K562 (cell line): Measurements from ENCODE around the gene ATP6V1G2. TPM values are rescaled to one million over a fixed set of nuclear protein-coding genes. Genes with fewer than 3 reads are reported as not detected.
"Not testable (repeated sequence)": the region's sequence is repeated elsewhere in the genome, so short reads cannot be mapped to it uniquely, and the experiment has no call there.

Source experiments
- ATAC-seq: fragments of 200-7000 bp; cut with Tn5 transposase; 3 replicates; pipeline ENCODE4 v1.9.1; 2020; ENCODE audit warnings: moderate library complexity
- BruUV-seq: library from RNA; stranded (reverse); fragments of 400-500 nt; replicated peaks from 2 replicates; lab custom pipeline; 2021; lab: Mats Ljungman, UMichigan
- CTCF ChIA-PET: fragments of 300-600 bp; formaldehyde crosslinking; extraction: SDS; loops from one replicate; lab custom pipeline; 2021; ENCODE audit warnings: low intra/inter-chr PET ratio; lab: Yijun Ruan, JAX
- POLR2A ChIA-PET: fragments of 300-600, 350-650 bp; sonication (Branson Sonifier 250); formaldehyde crosslinking; extraction: SDS; loops from one replicate; lab custom pipeline; 2021; ENCODE audit warnings: antibody characterized with exemption, inconsistent platforms; lab: Yijun Ruan, JAX
- DNase-seq, 4 experiments: peaks; one replicate each; pipeline versions ENCODE4 v3.0.0 to v3.0.0-alpha.2; 2011 to 2018; ENCODE audit warnings: low spot score in 3 of 4, mixed read lengths in 3 of 4; ENCODE audit errors: extremely low read depth in 1 of 4
- FAIRE-seq: peaks from 2 replicates; lab custom pipeline; 2011; peaks lifted over from hg19 to GRCh38; lab: Jason Lieb, UNC
- H2AFZ ChIP-seq: 2 replicates; pipeline ENCODE4 v1.6.0; 2011; ENCODE audit warnings: low read depth, low read length, control low read depth, inconsistent platforms
- H3K27ac ChIP-seq: fragments of 200-600 bp; 3 replicates; pipeline ENCODE4 v1.8.0; 2011; ENCODE audit warnings: low read depth, mild to moderate bottlenecking, control low read depth, inconsistent platforms, low read length, moderate library complexity, mixed read lengths; ENCODE audit errors: extremely low read depth
- H3K27me3 ChIP-seq, 2 experiments: fragments of 300-600 bp in 1 of 2; 2 replicates in 1 of 2; 3 replicates in 1 of 2; pipeline versions ENCODE4 v1.6.0 to v1.8.0; 2011; ENCODE audit warnings: inconsistent platforms in 2 of 2, low read length in 2 of 2, mild to moderate bottlenecking in 1 of 2, mixed read lengths in 1 of 2, moderate library complexity in 1 of 2; ENCODE audit not compliant: control insufficient read depth in 2 of 2, insufficient read depth in 2 of 2
- H3K36me3 ChIP-seq: fragments of 300-600 bp; 3 replicates; pipeline ENCODE4 v1.8.0; 2011; ENCODE audit warnings: mild to moderate bottlenecking, low read length, inconsistent platforms; ENCODE audit not compliant: control insufficient read depth, insufficient read depth
- H3K4me1 ChIP-seq, 2 experiments: fragments of 200-600 bp in 1 of 2; replicated peaks in 1 of 2; 2 replicates in 1 of 2; 3 replicates in 1 of 2; pipeline versions ENCODE4 v1.5.1 to v1.8.0; 2011; ENCODE audit warnings: inconsistent platforms in 2 of 2, low read length in 2 of 2, mild to moderate bottlenecking in 1 of 2, mixed read lengths in 1 of 2, moderate library complexity in 1 of 2; ENCODE audit not compliant: control insufficient read depth in 2 of 2, insufficient read depth in 2 of 2
- H3K4me2 ChIP-seq: 2 replicates; pipeline ENCODE4 v1.6.1; 2011; ENCODE audit warnings: low read length, control low read depth, inconsistent platforms, mixed read lengths; ENCODE audit not compliant: insufficient read depth
- H3K4me3 ChIP-seq: fragments of 200-600 bp; sonication (generic), shearing (Covaris generic); 2 replicates; pipeline ENCODE4 v1.5.1; 2016; ENCODE audit warnings: control low read depth, inconsistent platforms
- H3K79me2 ChIP-seq: fragments of 200-600 bp; 3 replicates; pipeline ENCODE4 v1.8.0; 2011; ENCODE audit warnings: low read length, inconsistent platforms; ENCODE audit not compliant: control insufficient read depth, insufficient read depth
- H3K9ac ChIP-seq, 2 experiments: 2 replicates each; pipeline versions ENCODE4 v1.6.0 to v1.6.1; 2011; ENCODE audit warnings: low read depth in 2 of 2, low read length in 2 of 2, control low read depth in 1 of 2, inconsistent platforms in 1 of 2, mild to moderate bottlenecking in 1 of 2, mixed read lengths in 1 of 2; ENCODE audit not compliant: insufficient read depth in 1 of 2
- H3K9me1 ChIP-seq: one replicate; pipeline ENCODE4 v1.6.0; 2011; ENCODE audit warnings: inconsistent platforms, mild to moderate bottlenecking, low read length, moderate library complexity; ENCODE audit not compliant: control insufficient read depth, insufficient read depth
- H3K9me3 ChIP-seq: replicated peaks from 2 replicates; pipeline ENCODE4 v1.5.1; 2011; ENCODE audit warnings: low read depth, low read length, inconsistent platforms; ENCODE audit not compliant: control insufficient read depth, insufficient read depth
- H4K20me1 ChIP-seq: replicated peaks from 2 replicates; pipeline ENCODE4 v1.6.1; 2011; ENCODE audit warnings: low read length, inconsistent platforms, mixed read lengths; ENCODE audit not compliant: control insufficient read depth, insufficient read depth
- ELK3 ChIP-seq: fragments of 450-650 bp; formaldehyde crosslinking; IDR thresholded peaks from 2 replicates; pipeline ENCODE4 v1.4.0; 2020; ENCODE audit warnings: mild to moderate bottlenecking
- RNF219 ChIP-seq: fragments of 250-450 bp; sonication (Bioruptor Pico); IDR thresholded peaks from 2 replicates; pipeline ENCODE4 v1.5.0; 2022; ENCODE audit warnings: mild to moderate bottlenecking
- ZNF121 ChIP-seq: sonication (generic); formaldehyde crosslinking; conservative IDR thresholded peaks from 2 replicates; pipeline ENCODE4 v1.8.0; 2022; ENCODE audit warnings: missing genetic modification reagents
- WGBS: fragments of 100-300 bp; shearing (Covaris generic); methylation state at CpG from one replicate; pipeline ENCODE4 v1.1.6; 2016; ENCODE audit warnings: low coverage, mixed read lengths; ENCODE audit not compliant: insufficient coverage; ENCODE audit errors: missing lambda C conversion rate; 5-methylcytosine and 5-hydroxymethylcytosine counted together
- in situ Hi-C: fragments of 300-500 bp; cut with MboI; formaldehyde crosslinking; loops from 4 replicates; pipeline ENCODE4 v1.15.0; 2018; ENCODE audit warnings: inconsistent platforms, mixed read lengths
- intact Hi-C: fragments of 100-400 bp; cut with micrococcal nuclease; formaldehyde crosslinking; loops from 2 replicates; pipeline ENCODE4 v1.14.2; 2022
- polyA plus RNA-seq, 8 experiments: library from polyadenylated mRNA; depleted of rRNA in 4 of 8; stranded (reverse) in 5 of 8; unstranded in 3 of 8; fragments of >200 nt; fragmentation: Nextera tagmentation in 2 of 8; fragmentation: Illumina TruSeq in 1 of 8; extraction: Ambion mirVana in 2 of 8; extraction: Trizol in 1 of 8; gene quantifications; 2 replicates each; pipeline versions ENCODE4 v1.2.1 to v1.2.3, GENCODE V29; 2011 to 2014; ENCODE audit warnings: inconsistent platforms in 1 of 8, missing spikeins in 1 of 8
- total RNA-seq, 7 experiments: library from RNA; depleted of rRNA in 6 of 7; stranded (reverse); fragments of >200 nt in 6 of 7; fragmentation: Illumina TruSeq in 2 of 7; extraction: Trizol in 2 of 7; gene quantifications; 2 replicates each; pipeline versions ENCODE4 v1.2.1 to v1.2.3, GENCODE V29; 2011 to 2021; ENCODE audit warnings: low replicate concordance in 1 of 7

ATP6V1G2 gene
- total and polyA plus RNA-seq, 9 of the 15 experiments (the other 6 are each of a cell fraction or from before 2014, with no cell fraction given), result 0.14 to 1.5 (median 0.33) TPM

GRCh38 chr6:31592396-31592771 is 46.0 kb upstream of the ATP6V1G2 start (continued):
- no peak for TF ChIP-seq ELK3 (CRISPR knock-in tag)
- no peak for TF ChIP-seq RNF219 (CRISPR knock-in tag)

- H3K4me1 ChIP-seq, result peaks cover 28 to 45% of the 10 kb centered on the region in 2 experiments
- H3K9me1 ChIP-seq, BruUV-seq, H3K79me2 ChIP-seq, FAIRE-seq, H2AFZ ChIP-seq, H3K27me3 ChIP-seq, ATAC-seq, H3K9me3 ChIP-seq, DNase-seq, intact Hi-C loops, H3K9ac ChIP-seq, H3K36me3 ChIP-seq, H3K4me3 ChIP-seq, H3K27ac ChIP-seq, CTCF ChIA-PET, H3K4me2 ChIP-seq, in situ Hi-C loops, H4K20me1 ChIP-seq: not testable (repeated sequence)
- POLR2A ChIA-PET, result interaction anchor here (2.4 kb wide), 1 partner anchor 49 kb away, joined by 8 read pairs; the partner anchor contains the start of gene DDX39B
- peak; percentile 90 for TF ChIP-seq ZNF121 (CRISPR knock-in tag)
- WGBS, result 53% methylated on average over 5 of the region's 5 CpGs
Observed at GRCh38 chr6:31590691-31591090, 44.3 kb upstream of the ATP6V1G2 start.
